Neuron (in vitro differentiated cells): ENCODE measurements around the gene PERM1.

Experiments
- H2AFZ ChIP-seq: one replicate; pipeline ENCODE4 v1.6.1; 2013; ENCODE audit warnings: low read depth, mild to moderate bottlenecking, inconsistent platforms, low read length, moderate library complexity
- H3K27me3 ChIP-seq: one replicate; pipeline ENCODE4 v1.6.1; 2013; ENCODE audit warnings: low read length; ENCODE audit not compliant: insufficient read depth
- H3K36me3 ChIP-seq: one replicate; pipeline ENCODE4 v1.6.1; 2013; ENCODE audit warnings: low read length; ENCODE audit not compliant: insufficient read depth
- H3K4me1 ChIP-seq: one replicate; pipeline ENCODE4 v1.6.1; 2013; ENCODE audit warnings: low read length; ENCODE audit not compliant: insufficient read depth
- H3K4me3 ChIP-seq: 2 replicates; pipeline ENCODE4 v1.5.1; 2013; ENCODE audit warnings: mild to moderate bottlenecking, low read length, moderate library complexity
- H3K9me3 ChIP-seq: one replicate; pipeline ENCODE4 v1.6.1; 2013; ENCODE audit warnings: low read length

PERM1 gene

DNA sequence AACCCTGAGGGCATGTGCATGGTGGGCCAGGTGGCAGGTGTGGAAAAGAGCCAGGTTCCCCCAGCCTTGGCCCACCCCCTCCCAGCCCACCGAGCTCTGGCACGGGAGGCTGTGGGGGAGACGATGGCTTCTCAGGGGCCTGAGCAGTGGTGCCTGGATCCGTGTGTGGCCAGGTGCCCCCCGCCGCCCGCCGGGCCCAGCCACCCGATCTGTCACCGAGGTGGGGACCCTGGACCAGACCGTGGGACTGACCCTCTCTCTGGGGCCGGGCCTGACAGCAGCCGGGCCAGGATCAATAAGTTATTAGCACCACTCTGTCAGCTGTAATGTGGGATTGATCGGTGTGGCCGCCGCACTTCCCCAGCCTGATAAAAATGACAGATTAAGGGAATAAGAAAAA lies 44.4 kb downstream of the PERM1 start:
- peaks cover 59% of the 10 kb centered on the region for H3K4me1 ChIP-seq
- H3K9me3 ChIP-seq, result no peaks in the 10 kb centered on the region
- H2AFZ ChIP-seq, result no peak overlapping the region
- no peaks in the 10 kb centered on the region for H3K36me3 ChIP-seq
- no peak overlapping the region for H3K4me3 ChIP-seq
- peaks cover 69% of the 10 kb centered on the region for H3K27me3 ChIP-seq

DNA sequence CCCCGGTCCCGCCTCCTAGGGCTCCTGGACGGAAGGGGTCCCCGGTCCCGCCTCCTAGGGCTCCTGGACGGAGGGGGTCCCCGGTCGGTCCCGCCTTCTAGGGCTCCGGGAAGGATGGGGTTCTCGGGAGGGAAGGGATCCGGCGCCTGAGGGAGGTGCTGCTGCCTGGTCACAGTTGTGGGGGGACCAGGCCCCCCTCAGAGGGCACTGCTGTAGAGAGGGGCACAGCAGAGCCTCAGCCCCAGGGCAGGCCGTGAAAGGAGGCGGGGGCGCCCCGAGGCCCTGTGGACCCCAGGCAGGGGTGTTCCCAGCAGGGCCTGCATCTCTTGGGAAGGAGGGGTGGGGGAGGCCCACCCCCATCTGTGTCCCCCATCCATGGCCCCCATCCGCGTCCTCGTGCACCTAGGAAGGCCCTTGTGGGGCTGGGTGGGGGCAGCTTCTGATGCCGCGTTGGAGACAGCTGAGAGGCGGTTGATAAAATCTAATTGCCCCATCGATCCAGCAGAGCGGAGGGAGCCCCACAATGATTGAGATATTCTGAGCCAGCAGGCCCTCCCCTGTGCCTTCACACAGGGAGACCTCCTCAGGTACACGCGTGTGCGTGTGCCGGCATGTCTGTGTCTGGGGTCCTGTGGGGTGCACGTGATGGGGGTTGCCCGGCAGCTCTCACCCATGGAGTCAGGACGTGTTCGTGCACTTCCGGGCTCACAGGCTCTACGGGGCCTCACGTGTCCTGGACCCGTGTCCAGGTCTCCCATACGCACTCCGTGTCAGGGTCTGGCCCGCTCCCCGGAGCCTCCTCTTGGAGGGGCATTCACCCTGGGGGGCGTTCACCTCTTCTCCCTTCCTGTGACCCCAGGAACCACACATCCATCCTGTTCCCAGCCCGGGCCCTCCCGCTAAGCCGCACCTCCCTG lies 45.3 kb downstream of the PERM1 start:
- no peak overlapping the region for H2AFZ ChIP-seq
- no peaks in the 10 kb centered on the region for H3K36me3 ChIP-seq
- H3K4me1 ChIP-seq, result peaks cover 64% of the 10 kb centered on the region
- H3K4me3 ChIP-seq, result no peak overlapping the region
- H3K27me3 ChIP-seq, result peaks cover 78% of the 10 kb centered on the region
- no peaks in the 10 kb centered on the region for H3K9me3 ChIP-seq

DNA sequence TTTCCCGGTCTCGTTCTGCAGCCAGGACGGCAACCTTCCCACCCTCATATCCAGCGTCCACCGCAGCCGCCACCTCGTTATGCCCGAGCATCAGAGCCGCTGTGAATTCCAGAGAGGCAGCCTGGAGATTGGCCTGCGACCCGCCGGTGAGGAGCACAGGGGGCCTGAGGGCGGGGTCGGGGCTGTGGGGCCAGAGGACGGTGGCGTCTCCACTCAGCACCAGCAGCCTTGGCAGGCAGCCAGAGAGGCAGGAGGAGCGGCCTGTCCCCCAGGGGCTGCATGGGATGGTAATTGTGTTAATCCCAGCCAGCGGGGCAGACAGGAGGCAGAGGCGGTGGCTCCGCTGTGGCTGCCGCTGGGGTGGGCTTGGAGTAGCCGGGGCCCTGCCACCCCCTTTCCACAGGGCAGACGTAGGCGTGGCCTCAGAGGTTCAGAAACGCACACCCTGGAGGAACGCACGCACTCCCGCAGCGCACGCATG lies 46.1 kb downstream of the PERM1 start:
- H3K27me3 ChIP-seq, result peaks cover 78% of the 10 kb centered on the region
- no peaks in the 10 kb centered on the region for H3K36me3 ChIP-seq
- peaks cover 60% of the 10 kb centered on the region for H3K4me1 ChIP-seq
- no peak overlapping the region for H3K4me3 ChIP-seq
- H2AFZ ChIP-seq, result no peak overlapping the region
- H3K9me3 ChIP-seq, result no peaks in the 10 kb centered on the region

DNA sequence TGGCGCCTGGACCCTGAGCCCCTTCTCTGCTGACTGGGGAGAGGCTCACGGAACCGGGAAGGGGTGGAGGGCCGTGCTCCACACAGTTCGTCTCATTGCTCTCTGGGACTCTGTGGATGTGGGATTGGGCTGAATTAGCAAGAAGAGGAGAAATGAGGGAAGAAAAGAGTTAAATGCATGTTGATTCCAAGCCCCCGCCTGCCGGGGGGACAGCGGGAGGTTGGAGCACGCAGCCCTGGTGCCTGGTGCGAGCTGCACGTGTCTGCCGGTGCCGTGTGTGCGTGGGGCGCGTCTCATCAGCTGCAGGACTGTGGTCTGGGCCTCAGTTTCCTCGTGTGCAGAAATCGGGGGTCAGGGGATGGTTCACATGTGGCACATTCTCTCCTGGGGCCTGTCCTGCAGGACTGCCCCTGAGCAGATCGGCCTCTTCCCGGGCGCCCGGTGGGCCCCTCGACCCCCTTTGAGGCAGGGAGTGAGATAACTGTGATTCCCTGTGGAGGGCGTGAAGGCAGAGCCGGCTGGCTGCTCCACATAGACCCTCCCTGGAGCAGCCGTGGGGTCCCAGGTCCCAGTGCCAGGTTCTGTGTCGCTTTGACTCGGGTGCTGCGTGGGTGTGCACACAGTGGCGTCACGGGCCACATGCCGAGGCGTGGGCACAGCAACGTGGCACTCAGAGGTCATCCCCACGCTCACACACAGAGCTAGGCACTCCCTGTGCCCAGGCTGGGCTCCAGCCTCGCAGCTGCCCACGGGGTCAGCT lies 46.7 kb downstream of the PERM1 start:
- Histone ChIP-seq H3K36me3 (no peaks in the 10 kb centered on the region), H2AFZ (no peak overlapping the region), H3K27me3 (peaks cover 80% of the 10 kb centered on the region), H3K9me3 (no peaks in the 10 kb centered on the region), H3K4me1 (peaks cover 56% of the 10 kb centered on the region), H3K4me3 (no peak overlapping the region)

DNA sequence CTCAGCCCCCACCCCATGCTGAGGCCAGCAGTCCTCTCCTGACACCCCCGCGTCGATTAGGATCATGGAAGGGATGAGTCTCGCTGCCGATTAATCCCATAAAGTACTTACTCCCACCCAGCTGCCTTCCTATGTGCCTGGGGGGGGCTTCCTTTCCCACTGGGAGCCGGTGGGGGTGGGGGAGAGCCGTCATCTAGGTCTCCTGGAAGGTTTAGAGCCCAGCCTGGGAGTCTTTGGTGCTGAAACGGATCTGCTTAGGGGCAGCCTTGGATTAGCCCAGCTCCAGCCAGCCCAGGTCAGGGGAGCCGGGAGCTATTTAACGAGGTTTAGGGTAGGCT lies 48.3 kb downstream of the PERM1 start:
- Histone ChIP-seq H3K36me3 (no peaks in the 10 kb centered on the region), H3K4me1 (peaks cover 42% of the 10 kb centered on the region), H3K27me3 (peaks cover 81% of the 10 kb centered on the region), H3K9me3 (no peaks in the 10 kb centered on the region), H3K4me3 (no peak overlapping the region), H2AFZ (no peak overlapping the region)

DNA sequence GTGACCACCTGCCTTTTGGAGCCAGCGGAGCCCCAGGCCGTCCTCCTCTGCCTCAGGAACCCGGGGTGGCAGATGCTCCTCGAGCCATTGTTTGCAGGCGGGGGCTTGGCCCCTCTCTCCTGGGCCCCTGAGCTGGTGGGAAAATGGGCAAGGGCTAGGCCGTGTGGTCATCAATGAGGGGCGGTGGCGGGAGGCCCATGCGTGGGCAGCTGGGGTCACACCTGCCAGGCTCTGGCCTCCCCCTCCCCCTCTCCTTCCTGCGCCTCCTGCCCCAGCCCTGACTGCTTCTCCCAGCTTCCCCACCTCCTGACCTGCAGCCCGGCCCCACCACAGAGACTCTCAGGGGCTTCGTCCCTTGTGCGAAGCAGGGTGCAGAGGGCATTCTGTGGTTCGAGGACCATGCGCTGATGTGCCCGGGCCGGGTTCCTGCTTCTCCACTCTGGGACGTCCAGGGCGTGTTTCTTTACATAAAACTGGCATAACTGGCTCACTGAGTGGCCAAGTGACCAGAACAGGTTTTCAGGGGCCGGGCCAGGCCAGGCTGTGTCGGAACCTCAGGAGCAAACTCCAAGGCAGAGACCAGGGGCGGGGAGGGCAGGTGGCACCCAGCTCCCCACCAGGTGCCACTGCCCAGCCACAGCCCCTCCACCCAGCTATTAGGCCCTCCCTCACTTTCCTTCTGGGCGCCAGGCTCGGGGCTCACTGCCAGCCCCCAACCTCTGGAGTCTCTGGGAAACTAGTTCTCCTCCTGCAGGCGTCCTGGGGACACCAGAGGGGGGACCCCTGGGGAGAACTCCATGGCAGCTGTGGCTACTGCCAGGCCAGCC lies 48.9 kb downstream of the PERM1 start:
- H3K36me3 ChIP-seq, result no peaks in the 10 kb centered on the region
- H2AFZ ChIP-seq, result no peak overlapping the region
- peaks cover 80% of the 10 kb centered on the region for H3K27me3 ChIP-seq
- H3K4me3 ChIP-seq, result no peak overlapping the region
- no peaks in the 10 kb centered on the region for H3K9me3 ChIP-seq
- peaks cover 37% of the 10 kb centered on the region for H3K4me1 ChIP-seq

DNA sequence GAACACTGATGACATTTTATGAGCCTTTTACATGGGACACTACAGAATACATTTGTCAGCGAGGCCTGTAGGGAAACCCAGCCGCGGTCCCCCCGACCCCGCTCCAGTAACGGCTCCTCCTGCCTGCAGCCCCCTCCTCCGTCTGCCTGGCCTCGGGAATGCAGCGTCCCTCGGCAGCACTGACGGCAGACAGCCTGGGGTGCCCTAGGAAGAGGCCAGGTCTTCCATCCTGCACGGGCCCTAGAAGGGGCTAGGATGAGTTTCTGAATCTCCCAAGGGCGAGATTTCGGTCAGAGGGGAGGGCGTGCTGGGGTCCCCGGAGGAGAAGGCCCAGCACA lies 49.8 kb downstream of the PERM1 start:
- no peaks in the 10 kb centered on the region for H3K36me3 ChIP-seq
- no peak overlapping the region for H3K4me3 ChIP-seq
- peaks cover 34% of the 10 kb centered on the region for H3K4me1 ChIP-seq
- H3K27me3 ChIP-seq, result peaks cover 83% of the 10 kb centered on the region
- H3K9me3 ChIP-seq, result no peaks in the 10 kb centered on the region
- H2AFZ ChIP-seq, result no peak overlapping the region

DNA sequence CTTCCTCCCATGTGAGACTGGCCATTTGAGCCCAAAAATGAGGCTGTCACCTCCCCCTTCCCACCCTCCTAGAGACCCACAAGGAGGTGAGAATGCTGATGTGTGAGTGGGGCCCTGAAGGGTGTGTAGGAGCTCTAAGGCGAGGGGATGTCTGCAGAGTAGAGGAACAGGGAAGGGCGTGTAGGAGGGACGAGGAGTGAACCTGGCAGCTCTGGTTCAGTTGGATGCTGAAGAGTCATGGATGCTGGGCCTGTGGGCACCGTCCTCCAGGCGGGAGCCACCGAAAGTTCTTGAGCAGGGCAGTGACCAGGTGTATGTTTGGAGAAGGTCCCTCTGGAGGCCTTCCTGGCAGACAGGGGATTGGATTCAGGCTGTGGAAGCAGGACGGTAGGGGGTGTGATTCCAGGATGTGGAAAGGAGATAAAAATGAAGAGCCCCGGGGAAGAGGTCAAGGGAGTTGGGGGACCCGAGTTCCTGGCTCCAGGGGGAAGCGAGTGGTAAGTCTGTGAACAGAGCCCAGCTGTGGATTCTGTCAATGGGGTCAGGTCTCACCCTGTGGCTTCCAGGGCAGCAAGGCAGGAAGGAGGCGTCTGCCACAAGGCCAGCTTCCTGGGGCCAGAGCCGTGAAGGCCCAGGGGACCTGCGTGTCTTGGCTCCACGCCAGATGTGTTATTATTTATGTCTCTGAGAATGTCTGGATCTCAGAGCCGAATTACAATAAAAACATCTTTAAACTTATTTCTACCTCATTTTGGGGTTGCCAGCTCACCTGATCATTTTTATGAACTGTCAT lies 50.3 kb downstream of the PERM1 start:
- no peaks in the 10 kb centered on the region for H3K9me3 ChIP-seq
- H3K27me3 ChIP-seq, result peaks cover 83% of the 10 kb centered on the region
- peaks cover 29% of the 10 kb centered on the region for H3K4me1 ChIP-seq
- no peak overlapping the region for H3K4me3 ChIP-seq
- no peaks in the 10 kb centered on the region for H3K36me3 ChIP-seq
- H2AFZ ChIP-seq, result no peak overlapping the region

DNA sequence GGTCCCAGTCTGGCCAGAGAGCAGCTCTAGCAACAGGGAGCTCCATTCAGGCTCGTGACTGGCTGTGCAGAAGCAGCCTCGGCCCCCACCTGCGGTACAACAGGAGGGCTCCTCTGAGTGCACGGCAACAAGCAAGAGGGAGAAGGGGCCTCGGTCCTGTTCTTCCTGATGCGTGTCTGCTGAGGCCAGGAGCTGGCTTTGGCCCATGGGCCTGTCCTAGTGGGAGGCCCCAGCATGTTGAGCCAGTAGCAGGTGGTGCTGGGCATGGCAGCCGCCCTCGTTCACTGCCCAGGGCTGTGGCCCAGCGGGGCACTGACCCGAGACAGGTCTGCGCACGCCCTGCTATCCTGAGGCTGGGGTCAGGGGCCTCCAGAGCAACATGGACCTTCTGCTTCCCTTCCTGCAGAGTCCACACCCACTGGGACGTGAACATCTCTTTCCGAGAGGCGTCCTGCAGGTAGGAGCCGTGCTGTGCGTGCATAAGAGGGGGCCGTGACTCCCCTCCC lies 51.2 kb downstream of the PERM1 start:
- Histone ChIP-seq H2AFZ (no peak overlapping the region), H3K27me3 (peaks cover 86% of the 10 kb centered on the region), H3K4me1 (peaks cover 27% of the 10 kb centered on the region), H3K4me3 (no peak overlapping the region), H3K36me3 (no peaks in the 10 kb centered on the region), H3K9me3 (no peaks in the 10 kb centered on the region)

DNA sequence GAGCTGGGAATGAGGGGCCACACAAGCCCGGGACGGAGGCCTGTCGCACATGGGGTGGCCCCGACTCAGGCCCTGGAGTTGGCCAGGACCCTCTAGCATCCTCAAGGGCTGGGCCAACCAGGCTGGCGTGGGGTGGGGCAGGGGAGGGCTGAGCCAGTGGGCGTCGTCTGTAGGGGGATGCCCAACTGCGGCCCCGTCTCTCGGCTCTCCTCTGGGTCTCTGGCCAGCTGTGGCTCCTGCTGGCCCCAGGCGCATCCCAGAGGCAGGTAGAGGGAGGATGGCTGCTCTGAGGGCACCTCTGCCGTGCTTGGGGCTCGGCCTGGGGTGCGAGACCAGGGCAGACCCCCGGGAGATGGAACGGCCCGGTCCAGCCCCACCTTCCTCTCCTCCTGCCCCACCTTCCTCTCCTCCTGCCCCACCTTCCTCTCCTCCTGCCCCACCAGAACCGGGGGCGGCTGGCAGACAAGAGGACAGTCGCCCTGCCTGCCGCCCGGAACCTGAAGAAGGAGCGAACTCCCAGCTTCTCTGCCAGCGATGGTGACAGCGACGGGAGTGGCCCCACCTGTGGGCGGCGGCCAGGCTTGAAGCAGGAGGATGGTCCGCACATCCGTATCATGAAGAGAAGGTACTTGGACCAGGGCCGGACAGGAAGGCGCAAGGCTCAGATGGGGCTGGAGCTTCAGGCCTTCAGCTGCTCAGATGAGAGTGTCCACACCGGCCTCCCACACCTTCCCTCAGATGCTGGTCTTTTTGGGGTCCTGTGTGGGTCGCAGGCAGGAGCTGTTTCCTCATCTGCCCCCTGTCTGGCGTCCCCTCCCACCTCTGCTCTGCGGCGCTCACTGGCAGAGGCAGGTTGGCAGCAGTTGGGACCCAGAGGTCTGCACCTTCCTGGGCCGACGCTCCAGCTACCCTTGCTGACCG lies 51.9 kb downstream of the PERM1 start:
- no peak overlapping the region for H2AFZ ChIP-seq
- H3K4me3 ChIP-seq, result no peak overlapping the region
- H3K4me1 ChIP-seq, result peaks cover 22% of the 10 kb centered on the region
- H3K27me3 ChIP-seq, result peaks cover 85% of the 10 kb centered on the region
- no peaks in the 10 kb centered on the region for H3K36me3 ChIP-seq
- no peaks in the 10 kb centered on the region for H3K9me3 ChIP-seq

DNA sequence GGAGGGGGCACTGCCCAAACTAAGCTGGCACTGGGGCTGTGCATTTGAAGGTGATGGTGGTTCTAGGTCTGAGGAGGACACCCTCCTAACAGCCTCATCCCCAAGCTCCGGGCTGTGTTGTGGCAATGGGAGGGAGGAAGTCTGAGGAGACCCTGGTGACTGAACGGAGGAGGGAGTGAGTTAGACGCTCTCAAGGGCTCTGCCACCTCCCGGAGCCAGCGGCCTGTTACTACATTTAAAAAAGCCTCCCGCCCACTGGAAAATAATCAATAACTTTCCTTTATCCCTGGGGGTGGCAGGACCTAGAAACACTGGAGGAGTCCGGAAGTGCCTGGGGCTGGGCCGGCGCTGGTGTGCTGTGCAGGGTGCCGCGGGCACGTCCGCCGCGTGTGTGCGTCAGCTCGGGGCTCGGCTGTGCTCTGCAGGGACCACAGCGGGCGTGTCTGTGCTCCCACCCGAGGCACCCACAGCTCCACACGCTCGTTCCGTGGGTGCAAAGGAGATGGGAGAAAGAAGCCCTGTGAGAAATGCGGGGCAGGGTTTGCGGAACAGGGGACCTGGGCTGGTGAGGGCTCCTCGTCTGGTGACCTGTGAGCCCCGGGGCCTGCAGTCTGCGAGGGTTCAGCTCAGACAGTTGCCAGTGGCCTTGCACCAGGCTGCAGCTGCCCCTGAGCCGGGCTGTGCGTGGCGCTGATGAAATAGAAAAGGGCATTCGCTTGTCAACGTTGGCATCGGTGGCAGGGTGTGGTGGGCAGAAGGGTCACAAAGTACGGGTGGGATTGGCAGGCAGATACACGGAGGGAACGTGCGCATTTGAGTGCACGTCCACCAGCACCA lies 52.9 kb downstream of the PERM1 start:
- no peak overlapping the region for H3K4me3 ChIP-seq
- peaks cover 24% of the 10 kb centered on the region for H3K4me1 ChIP-seq
- no peak overlapping the region for H2AFZ ChIP-seq
- peaks cover 90% of the 10 kb centered on the region for H3K27me3 ChIP-seq
- H3K9me3 ChIP-seq, result no peaks in the 10 kb centered on the region
- H3K36me3 ChIP-seq, result no peaks in the 10 kb centered on the region
